PC-9 (cell line): ENCODE measurements around the gene POU6F2. TPM values are rescaled to one million over a fixed set of nuclear protein-coding genes. Genes with fewer than 3 reads are reported as not detected.

ENCODE experiments used
- BruUV-seq: library from RNA; stranded (reverse); fragments of 400-500 nt; replicated peaks from 2 replicates; lab custom pipeline; 2021; lab: Mats Ljungman, UMichigan
- CTCF ChIA-PET: fragments of 300-600 bp; sonication (Branson Sonifier 250); formaldehyde crosslinking; loops from one replicate; lab custom pipeline; 2022; ENCODE audit warnings: antibody characterized with exemption; lab: Charles Lee
- POLR2A ChIA-PET: fragments of 300-600 bp; sonication (Branson Sonifier 250); formaldehyde crosslinking; loops from one replicate; lab custom pipeline; 2022; ENCODE audit warnings: antibody characterized with exemption; ENCODE audit not compliant: unreplicated experiment; lab: Charles Lee
- DNase-seq, 2 experiments: peaks; one replicate each; pipeline versions ENCODE4 v3.0.0 to v3.0.0-alpha.2; 2015 to 2022; ENCODE audit warnings: mixed read lengths in 1 of 2
- H2AFZ ChIP-seq: fragments of 200-600 bp; sonication (generic); 2 replicates; pipeline ENCODE4 v1.8.1; 2017; ENCODE audit warnings: antibody characterized with exemption
- H3F3A ChIP-seq: fragments of 200-600 bp; sonication (generic); 2 replicates; pipeline ENCODE4 v1.8.1; 2017; ENCODE audit warnings: antibody characterized with exemption, mild to moderate bottlenecking, low read depth; ENCODE audit not compliant: insufficient read depth
- H3K27ac ChIP-seq: fragments of 200-600 bp; sonication (generic); 2 replicates; pipeline ENCODE4 v1.6.1; 2016; ENCODE audit warnings: mixed run types
- H3K27me3 ChIP-seq: fragments of 200-600 bp; sonication (generic); 2 replicates; pipeline ENCODE4 v1.6.1; 2016; ENCODE audit warnings: low read depth, mixed run types; ENCODE audit not compliant: insufficient read depth
- H3K36me3 ChIP-seq: fragments of 200-600 bp; sonication (generic); 2 replicates; pipeline ENCODE4 v1.6.1; 2016; ENCODE audit warnings: low read depth, mixed run types
- H3K4me1 ChIP-seq: fragments of 200-600 bp; sonication (generic); replicated peaks from 2 replicates; pipeline ENCODE4 v1.6.1; 2016; ENCODE audit warnings: mixed run types; ENCODE audit not compliant: insufficient read depth
- H3K4me2 ChIP-seq: fragments of 200-600 bp; sonication (generic); 2 replicates; pipeline ENCODE4 v1.6.1; 2017; ENCODE audit warnings: mixed run types
- H3K4me3 ChIP-seq: fragments of 200-600 bp; sonication (generic); 2 replicates; pipeline ENCODE4 v1.6.1; 2016; ENCODE audit warnings: mixed run types
- H3K79me2 ChIP-seq: fragments of 200-600 bp; sonication (generic); 2 replicates; pipeline ENCODE4 v1.6.1; 2017; ENCODE audit warnings: low read depth, mixed run types
- H3K9me2 ChIP-seq: fragments of 200-600 bp; sonication (generic); 2 replicates; pipeline ENCODE4 v1.8.1; 2017; ENCODE audit warnings: mild to moderate bottlenecking; ENCODE audit not compliant: insufficient read depth
- H3K9me3 ChIP-seq: fragments of 200-600 bp; sonication (generic); 2 replicates; pipeline ENCODE4 v1.8.1; 2016; ENCODE audit warnings: low read depth; ENCODE audit not compliant: insufficient read depth
- H4K20me1 ChIP-seq: fragments of 200-600 bp; sonication (generic); 2 replicates; pipeline ENCODE4 v1.8.1; 2017; ENCODE audit not compliant: insufficient read depth
- CTCF ChIP-seq: fragments of 200-600 bp; sonication (generic); conservative IDR thresholded peaks from 2 replicates; pipeline ENCODE4 v1.6.1; 2017; ENCODE audit warnings: mixed run types, antibody characterized with exemption, mild to moderate bottlenecking, moderate library complexity
- EZH2 ChIP-seq: fragments of 200-600 bp; sonication (generic); IDR thresholded peaks from 2 replicates; pipeline ENCODE4 v1.8.0; 2017; ENCODE audit warnings: antibody characterized with exemption, low read depth
- intact Hi-C: fragments of 100-400 bp; cut with micrococcal nuclease; formaldehyde crosslinking; loops from one replicate; pipeline ENCODE4 v1.10.0; 2022; ENCODE audit not compliant: unreplicated experiment
- total RNA-seq: library from RNA; stranded (reverse); gene quantifications from 2 replicates; pipeline ENCODE4 v1.2.3, GENCODE V29; 2021

Gene POU6F2
- total RNA-seq, 1 experiment from 2014 or later, result not detected

- no peaks in the 10 kb centered on the region for H3F3A ChIP-seq
- H2AFZ ChIP-seq, result no peak overlapping the region
- no TSS peak for BruUV-seq
- ChIA-PET POLR2A (no interaction called here), CTCF (no interaction called here)
- no peak overlapping the region for H3K4me3 ChIP-seq
- no peaks in the 10 kb centered on the region for H4K20me1 ChIP-seq
- peaks cover 63% of the 10 kb centered on the region for H3K27me3 ChIP-seq
- DNase-seq, result no peak
- H3K79me2 ChIP-seq, result no peaks in the 10 kb centered on the region
- intact Hi-C loops, result no loop called here
- no peak overlapping the region for H3K27ac ChIP-seq
- TF ChIP-seq EZH2, result no peak
- TF ChIP-seq CTCF, result no peak
- H3K4me2 ChIP-seq, result no peak overlapping the region
- H3K4me1 ChIP-seq, result no peaks in the 10 kb centered on the region
- no peaks in the 10 kb centered on the region for H3K9me3 ChIP-seq
- H3K9me2 ChIP-seq, result no peaks in the 10 kb centered on the region
- H3K36me3 ChIP-seq, result no peaks in the 10 kb centered on the region
These were observed 256.3 kb downstream of the POU6F2 start for GRCh38 chr7:39233851-39234529.

GRCh38 chr7:39238234-39238869 is 260.6 kb downstream of the POU6F2 start:
- CTCF ChIA-PET, result no interaction called here
- TF ChIP-seq CTCF, result no peak
- peak; percentile 66; the same call in 1 of the 2 replicates for TF ChIP-seq EZH2
- no peaks in the 10 kb centered on the region for H3F3A ChIP-seq
- no peak for DNase-seq
- no peaks in the 10 kb centered on the region for H4K20me1 ChIP-seq
- intact Hi-C loops, result no loop called here
- H3K9me2 ChIP-seq, result no peaks in the 10 kb centered on the region
- no peak overlapping the region for H3K27ac ChIP-seq
- H3K4me3 ChIP-seq, result no peak overlapping the region
- no peak overlapping the region for H3K4me2 ChIP-seq
- H3K27me3 ChIP-seq, result peaks cover 56% of the 10 kb centered on the region
- POLR2A ChIA-PET, result no interaction called here
- BruUV-seq, result no TSS peak
- H3K79me2 ChIP-seq, result no peaks in the 10 kb centered on the region
- no peaks in the 10 kb centered on the region for H3K36me3 ChIP-seq
- H2AFZ ChIP-seq, result no peak overlapping the region
- no peaks in the 10 kb centered on the region for H3K9me3 ChIP-seq
- no peaks in the 10 kb centered on the region for H3K4me1 ChIP-seq

GRCh38 chr7:39240864-39241263 is 263.2 kb downstream of the POU6F2 start:
- Histone ChIP-seq H2AFZ (no peak overlapping the region), H3K27me3 (peaks cover 43% of the 10 kb centered on the region), H4K20me1 (no peaks in the 10 kb centered on the region), H3F3A (no peaks in the 10 kb centered on the region), H3K79me2 (no peaks in the 10 kb centered on the region), H3K4me1 (no peaks in the 10 kb centered on the region), H3K4me2 (no peak overlapping the region), H3K9me2 (no peaks in the 10 kb centered on the region), H3K27ac (no peak overlapping the region), H3K36me3 (no peaks in the 10 kb centered on the region), H3K9me3 (no peaks in the 10 kb centered on the region), H3K4me3 (no peak overlapping the region)
- TF ChIP-seq CTCF (no peak), EZH2 (no peak)
- no peak for DNase-seq
- intact Hi-C loops, result no loop called here
- BruUV-seq, result no TSS peak
- ChIA-PET CTCF (no interaction called here), POLR2A (no interaction called here)
